Loucy (cell line): ENCODE results near the gene IL1R1.

Experiments
- H2AFZ ChIP-seq: fragments of 200-600 bp; sonication (generic); 2 replicates; pipeline ENCODE4 v1.6.0; 2016; ENCODE audit warnings: antibody characterized with exemption, mild to moderate bottlenecking, low read length, moderate library complexity
- H3F3A ChIP-seq: fragments of 200-600 bp; 2 replicates; pipeline ENCODE4 v1.6.0; 2016; ENCODE audit warnings: antibody characterized with exemption, low read depth, mild to moderate bottlenecking
- H3K27me3 ChIP-seq: fragments of 200-600 bp; sonication (generic); 2 replicates; pipeline ENCODE4 v1.6.1; 2014; ENCODE audit warnings: low read length, mild to moderate bottlenecking; ENCODE audit not compliant: insufficient read depth, poor library complexity, severe bottlenecking
- H3K36me3 ChIP-seq: fragments of 200-600 bp; sonication (generic); 2 replicates; pipeline ENCODE4 v1.6.1; 2016; ENCODE audit warnings: low read length; ENCODE audit not compliant: insufficient read depth
- H3K4me1 ChIP-seq: fragments of 200-600 bp; sonication (generic); 2 replicates; pipeline ENCODE4 v1.5.1; 2014; ENCODE audit warnings: low read length, mild to moderate bottlenecking; ENCODE audit not compliant: insufficient read depth, poor library complexity, severe bottlenecking
- H3K4me2 ChIP-seq: fragments of 200-600 bp; sonication (generic); 2 replicates; pipeline ENCODE4 v1.6.0; 2014; ENCODE audit warnings: antibody characterized with exemption, low read length, low read depth, mild to moderate bottlenecking; ENCODE audit not compliant: poor library complexity, severe bottlenecking
- H3K4me3 ChIP-seq: fragments of 200-600 bp; sonication (generic); 2 replicates; pipeline ENCODE4 v1.5.1; 2014; ENCODE audit warnings: low read length, mild to moderate bottlenecking, mixed read lengths; ENCODE audit not compliant: poor library complexity, severe bottlenecking
- H3K79me2 ChIP-seq: fragments of 200-600 bp; sonication (generic); 2 replicates; pipeline ENCODE4 v1.6.1; 2014; ENCODE audit warnings: low read length; ENCODE audit not compliant: insufficient read depth
- H3K9ac ChIP-seq: fragments of 200-600 bp; sonication (generic); 2 replicates; pipeline ENCODE4 v1.6.0; 2014; ENCODE audit warnings: mild to moderate bottlenecking, low read depth, low read length, moderate library complexity; ENCODE audit not compliant: poor library complexity, severe bottlenecking
- H3K9me2 ChIP-seq: fragments of 200-600 bp; sonication (generic); replicated peaks from 2 replicates; pipeline ENCODE4 v1.6.1; 2016; ENCODE audit warnings: low read depth, low read length, mixed read lengths
- H3K9me3 ChIP-seq: fragments of 200-600 bp; sonication (generic); 2 replicates; pipeline ENCODE4 v1.6.1; 2014; ENCODE audit warnings: mild to moderate bottlenecking, antibody characterized with exemption, low read length, low read depth; ENCODE audit not compliant: insufficient read depth
- H4K20me1 ChIP-seq: fragments of 200-600 bp; sonication (generic); 2 replicates; pipeline ENCODE4 v1.6.0; 2014; ENCODE audit warnings: antibody characterized with exemption, low read length, mild to moderate bottlenecking; ENCODE audit not compliant: insufficient read depth, poor library complexity, severe bottlenecking
- CTCF ChIP-seq: fragments of 200-600 bp; sonication (generic); conservative IDR thresholded peaks from 2 replicates; pipeline ENCODE4 v1.5.1; 2014; ENCODE audit warnings: mild to moderate bottlenecking, antibody characterized with exemption, low read length
- EZH2phosphoT487 ChIP-seq: fragments of 200-600 bp; IDR thresholded peaks from 2 replicates; pipeline ENCODE4 v1.6.1; 2018; ENCODE audit warnings: antibody characterized with exemption, mild to moderate bottlenecking, moderate library complexity, borderline replicate concordance

The IL1R1 gene

GRCh38 chr2:102107741-102108070 is 34.8 kb upstream of the IL1R1 start:
- no peaks in the 10 kb centered on the region for H3K79me2 ChIP-seq
- H3K9me2 ChIP-seq = no peaks in the 10 kb centered on the region
- no peak overlapping the region for H2AFZ ChIP-seq
- H3K36me3 ChIP-seq = no peaks in the 10 kb centered on the region
- H3F3A ChIP-seq = no peaks in the 10 kb centered on the region
- no peaks in the 10 kb centered on the region for H3K27me3 ChIP-seq
- no peaks in the 10 kb centered on the region for H3K9me3 ChIP-seq
- H3K4me3 ChIP-seq = no peak overlapping the region
- no peaks in the 10 kb centered on the region for H4K20me1 ChIP-seq
- H3K9ac ChIP-seq = no peak overlapping the region
- TF ChIP-seq CTCF (no peak), EZH2phosphoT487 (no peak)
- H3K4me1 ChIP-seq = no peaks in the 10 kb centered on the region
- no peak overlapping the region for H3K4me2 ChIP-seq

GRCh38 chr2:102109016-102109415 is 33.5 kb upstream of the IL1R1 start:
- no peaks in the 10 kb centered on the region for H3K79me2 ChIP-seq
- no peak overlapping the region for H3K9ac ChIP-seq

GRCh38 chr2:102110171-102110570 is 32.4 kb upstream of the IL1R1 start:
- TF ChIP-seq CTCF = no peak
- no peak for TF ChIP-seq EZH2phosphoT487
- H3K4me1 ChIP-seq = no peaks in the 10 kb centered on the region
- H3K36me3 ChIP-seq = no peaks in the 10 kb centered on the region
- no peaks in the 10 kb centered on the region for H3K79me2 ChIP-seq
- no peaks in the 10 kb centered on the region for H3K9me2 ChIP-seq
- no peaks in the 10 kb centered on the region for H3K27me3 ChIP-seq
- no peak overlapping the region for H3K4me2 ChIP-seq
- H3K4me3 ChIP-seq = no peak overlapping the region
- no peaks in the 10 kb centered on the region for H3K9me3 ChIP-seq
- H3F3A ChIP-seq = no peaks in the 10 kb centered on the region
- H3K9ac ChIP-seq = no peak overlapping the region
- H4K20me1 ChIP-seq = no peaks in the 10 kb centered on the region
- no peak overlapping the region for H2AFZ ChIP-seq

More at GRCh38 chr2:102109016-102109415, 33.5 kb upstream of the IL1R1 start:
- no peaks in the 10 kb centered on the region for H4K20me1 ChIP-seq
- no peak for TF ChIP-seq EZH2phosphoT487
- no peak for TF ChIP-seq CTCF
- no peak overlapping the region for H3K4me3 ChIP-seq
- no peaks in the 10 kb centered on the region for H3K9me2 ChIP-seq
- H3K4me1 ChIP-seq = no peaks in the 10 kb centered on the region
- H3F3A ChIP-seq = no peaks in the 10 kb centered on the region
- no peaks in the 10 kb centered on the region for H3K9me3 ChIP-seq
- no peak overlapping the region for H3K4me2 ChIP-seq
- no peak overlapping the region for H2AFZ ChIP-seq
- no peaks in the 10 kb centered on the region for H3K27me3 ChIP-seq
- no peaks in the 10 kb centered on the region for H3K36me3 ChIP-seq
